Measurements from ENCODE around the gene CLEC7A. TPM values are rescaled to one million over a fixed set of nuclear protein-coding genes. Genes with fewer than 3 reads are reported as not detected.

Gene CLEC7A
- total RNA-seq, 1 experiment from 2014 or later, result not detected

DNA sequence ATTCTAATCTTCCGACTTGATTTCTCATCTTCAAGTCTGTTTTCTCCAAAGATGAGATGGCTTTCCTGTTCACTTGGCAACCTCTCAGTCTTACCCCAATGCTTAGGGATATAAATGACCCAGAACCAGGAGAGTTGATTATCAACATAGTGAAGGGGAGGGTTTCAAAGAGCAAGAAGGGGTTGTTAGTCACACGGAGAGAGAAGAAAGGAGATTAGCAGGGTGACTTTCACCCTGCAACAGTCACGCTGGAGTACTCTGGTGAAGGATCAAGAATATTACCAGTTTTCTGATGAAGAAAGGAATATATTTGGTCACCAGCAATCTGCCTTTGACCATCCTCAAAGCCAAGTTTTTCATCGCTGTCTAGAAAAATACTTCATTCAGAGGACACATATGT lies 48.8 kb upstream of the CLEC7A start, which contains the start of gene TMEM52B:
TSS of gene TMEM52B (plus strand) at position 212 of the 400 bp plus-strand sequence. CDS start 543 bp downstream, outside the sequence.
- TF ChIP-seq CTCF (IDR thresholded peaks at IDR 0.05) (no peak), REST (IDR thresholded peaks at IDR 0.05; ENCODE audit: insufficient read depth in 1 of 2, low read depth in 2 of 2, low read length in 1 of 2) (no peak), POLR2AphosphoS5 (IDR thresholded peaks at IDR 0.05; ENCODE audit: low read depth, low read length) (no peak), SIN3A (IDR thresholded peaks at IDR 0.05; ENCODE audit: borderline replicate concordance, insufficient read depth, low read depth, low read length) (no peak), TCF7L2 (IDR thresholded peaks at IDR 0.05; ENCODE audit: low read depth, low read length) (no peak)
- no peak for ATAC-seq

GRCh38 chr12:10175846-10176636 lies 46.0 kb upstream of the CLEC7A start:
- Histone ChIP-seq H3K27me3 (ENCODE audit: control insufficient read depth, insufficient read depth, low read length) (no peaks in the 10 kb centered on the region), H3K36me3 (ENCODE audit: control insufficient read depth, insufficient read depth, low read length) (no peaks in the 10 kb centered on the region), H3K4me3 (ENCODE audit: low read depth in 2 of 2, low read length in 2 of 2) (no peak overlapping the region), H3K9me3 (ENCODE audit: control insufficient read depth, insufficient read depth, low read depth, low read length) (no peaks in the 10 kb centered on the region), H3K27ac (ENCODE audit: low read length) (peak overlapping the region; percentile 29; the same call in 1 of the 2 replicates), H3K4me1 (ENCODE audit: control insufficient read depth, insufficient read depth, low read length) (peaks cover 3% of the 10 kb centered on the region; the same call in 1 of the 2 replicates)
- ChIA-PET CTCF (interaction anchor here (0.7 to 2.2 kb wide), 2 partner anchors 21 to 23 kb away, joined by 4 to 7 read pairs; no protein-coding TSS in a partner anchor), POLR2A (no interaction called here)
- TF ChIP-seq POLR2AphosphoS5 (IDR thresholded peaks at IDR 0.05; ENCODE audit: low read depth, low read length), result no peak
- no peak for TF ChIP-seq CTCF (IDR thresholded peaks at IDR 0.05)
- no peak for DNase-seq (ENCODE audit: low read depth, low spot score)
- intact Hi-C loops (cut with micrococcal nuclease; ENCODE audit: unreplicated experiment), result no loop called here
- in situ Hi-C loops (cut with HindIII; ENCODE audit: low pct_unique_long_range_greater_than_20kb, low sequenced_read_pairs), result no loop called here
- no TSS peak for BruUV-seq (replicated peaks)
- ATAC-seq, result no peak

More for the DNA sequence above, 48.8 kb upstream of the CLEC7A start, which contains the start of gene TMEM52B:
- Histone ChIP-seq H3K9me3 (ENCODE audit: control insufficient read depth, insufficient read depth, low read depth, low read length) (no peaks in the 10 kb centered on the region), H3K36me3 (ENCODE audit: control insufficient read depth, insufficient read depth, low read length) (no peaks in the 10 kb centered on the region), H3K4me1 (ENCODE audit: control insufficient read depth, insufficient read depth, low read length) (peaks cover 3% of the 10 kb centered on the region; the same call in 1 of the 2 replicates), H3K27ac (ENCODE audit: low read length) (no peak within 1 kb of the TSS; the same call in 1 of the 2 replicates), H3K4me3 (ENCODE audit: low read depth in 2 of 2, low read length in 2 of 2) (no peak within 1 kb of the TSS), H3K27me3 (ENCODE audit: control insufficient read depth, insufficient read depth, low read length) (no peaks in the 10 kb centered on the region)
- in situ Hi-C loops (cut with HindIII; ENCODE audit: low pct_unique_long_range_greater_than_20kb, low sequenced_read_pairs) (no loop called here), intact Hi-C loops (cut with micrococcal nuclease; ENCODE audit: unreplicated experiment) (no loop called here)
- CTCF ChIA-PET, result no interaction called here
- no peak for DNase-seq (ENCODE audit: low read depth, low spot score)
- BruUV-seq (replicated peaks), result no TSS peak
- POLR2A ChIA-PET, result no interaction called here

Measured in Panc1 (cell line).